Kidney glomerular epithelial cell (primary cell): ENCODE data around the gene TPRA1.

ENCODE experiments used
- DNase-seq: peaks from one replicate; lab custom pipeline; 2025; lab: John Stamatoyannopoulos, UW

Gene TPRA1

DNA sequence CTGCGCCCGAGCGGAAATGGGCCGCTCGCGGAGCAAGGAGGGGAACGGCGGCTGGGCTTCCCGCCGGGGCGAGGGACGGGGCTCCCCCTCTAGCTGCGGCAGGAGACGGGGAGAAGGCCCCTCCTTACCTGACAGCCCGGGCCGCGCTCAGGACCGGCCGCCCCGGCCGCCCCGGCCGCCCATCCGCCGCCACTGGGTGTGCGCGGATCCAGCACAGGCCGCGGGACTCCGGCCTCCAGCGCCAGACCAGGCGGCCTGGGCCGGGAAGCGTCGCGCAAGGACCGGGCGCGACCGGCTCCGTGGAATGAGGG, 296 bp downstream of the TPRA1 start:
- no peak for DNase-seq

DNA sequence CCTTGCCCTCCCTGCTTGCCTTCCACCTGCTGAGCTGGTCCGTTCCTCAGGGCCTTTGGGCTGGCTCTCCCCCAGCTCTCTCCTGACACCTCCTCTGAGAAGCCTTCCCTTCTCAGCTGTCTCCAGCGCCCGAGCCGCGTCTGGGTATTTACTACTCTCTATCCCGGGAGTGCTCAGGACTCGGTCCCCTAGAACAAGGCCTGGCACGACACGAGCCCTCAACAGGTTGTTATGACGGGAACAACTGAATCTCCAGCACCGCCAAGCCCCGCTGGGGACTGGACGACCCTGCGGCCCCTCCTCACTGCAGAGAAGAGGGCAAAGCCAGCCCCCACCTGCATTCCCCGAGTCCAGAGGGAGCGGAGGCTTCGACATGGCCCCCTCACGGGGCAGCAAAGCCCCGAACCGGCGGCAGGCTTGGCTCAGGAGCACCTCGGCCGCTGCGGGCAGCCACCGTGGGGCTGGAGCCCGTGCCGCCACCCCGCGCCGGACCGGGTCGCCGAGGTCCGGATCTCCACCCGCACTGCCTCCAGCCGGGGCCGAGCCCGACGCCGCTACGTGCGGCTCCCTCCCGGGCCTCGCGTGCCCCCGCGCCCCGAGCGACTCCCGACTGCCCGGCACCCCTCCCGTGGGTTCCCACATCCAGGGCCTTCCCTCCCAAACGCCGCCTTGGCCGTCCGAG, 792 bp downstream of the TPRA1 start:
- no peak for DNase-seq

DNA sequence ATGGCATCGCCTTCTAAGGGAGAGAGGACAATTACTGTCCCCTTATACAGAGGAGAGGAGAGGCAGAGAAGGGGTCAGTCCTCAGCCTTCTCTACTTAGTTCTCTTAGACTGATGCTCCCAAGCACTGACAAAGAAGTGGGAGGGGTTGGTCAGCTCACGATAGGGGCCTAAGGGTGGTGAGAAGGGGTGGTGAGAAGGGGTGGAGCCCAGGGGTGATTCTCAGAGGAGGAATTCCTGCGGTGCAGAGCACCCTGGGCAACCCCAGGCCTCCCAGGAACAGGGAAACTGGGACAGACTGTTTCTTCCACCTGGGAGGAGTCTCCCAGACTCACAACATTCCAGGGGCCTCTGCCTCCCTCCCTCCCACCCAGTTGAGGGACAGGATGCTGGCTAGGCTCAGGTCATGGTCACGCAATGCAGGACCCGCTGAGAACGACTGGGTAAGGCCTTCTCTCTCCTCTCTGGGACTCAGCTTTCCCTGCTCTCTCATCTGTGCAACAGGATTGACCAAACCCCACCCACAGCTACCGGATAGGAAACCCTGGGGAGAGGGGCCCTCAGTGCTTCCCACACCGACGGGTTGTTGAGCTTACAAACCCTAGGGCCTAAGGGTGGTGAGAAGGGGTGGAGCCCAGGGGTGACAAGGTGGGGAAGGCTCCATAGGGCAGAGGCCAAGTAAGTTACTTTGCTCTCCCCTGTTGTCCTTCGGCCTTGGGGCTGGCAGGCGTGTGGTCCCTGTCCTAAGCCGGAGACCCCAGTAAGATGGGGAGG, 1.5 kb downstream of the TPRA1 start:
- peak; percentile 78 for DNase-seq

DNA sequence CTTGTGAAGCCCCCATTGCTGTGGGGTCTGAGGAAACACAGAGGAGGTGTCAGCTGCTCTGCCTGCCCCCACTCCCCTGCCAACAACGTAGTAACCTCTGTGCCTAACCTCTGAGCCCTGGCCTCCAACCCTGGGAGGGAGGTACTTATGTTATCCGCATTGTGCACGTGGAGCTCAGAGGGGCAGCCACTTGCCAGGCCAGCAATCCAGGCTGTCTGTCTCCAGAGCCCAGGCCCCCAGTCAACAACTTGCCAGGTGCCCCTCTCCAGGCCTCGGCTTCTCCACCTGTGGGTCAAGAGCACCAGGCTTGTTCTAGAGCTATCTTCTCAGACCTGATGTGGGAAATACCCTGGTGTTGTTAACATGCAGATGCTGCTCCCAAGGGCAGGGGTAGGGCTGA, 2.7 kb downstream of the TPRA1 start:
- DNase-seq, result no peak

DNA sequence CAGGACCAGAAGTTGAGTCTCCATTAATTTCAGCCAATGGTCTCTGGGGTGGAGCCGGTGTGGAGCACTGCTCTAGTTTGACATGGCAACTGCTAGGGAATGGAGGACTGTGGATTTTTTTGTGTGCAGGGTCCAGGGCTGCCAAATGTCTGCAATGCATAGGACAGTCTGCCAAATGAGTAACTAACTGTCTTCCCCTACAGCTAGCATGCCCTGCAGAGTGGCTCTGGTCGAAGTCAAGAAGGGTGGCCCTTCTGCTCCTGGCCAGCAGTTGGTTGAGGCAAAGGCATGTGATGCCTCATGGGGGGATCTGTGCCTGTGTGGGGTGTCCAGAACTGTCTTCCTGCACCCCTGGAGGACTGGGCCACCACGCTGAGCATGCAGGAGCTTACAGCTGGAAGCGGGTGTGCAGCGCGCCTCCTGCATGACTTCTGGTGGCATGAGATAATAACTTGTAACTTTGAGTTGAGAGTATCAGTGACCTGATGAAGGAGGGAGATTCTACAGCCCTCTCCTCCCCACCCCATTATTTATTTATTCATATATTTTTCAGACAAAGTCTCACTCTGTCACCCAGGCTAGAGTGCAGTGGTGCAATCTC, 4.6 kb downstream of the TPRA1 start:
- DNase-seq, result no peak

DNA sequence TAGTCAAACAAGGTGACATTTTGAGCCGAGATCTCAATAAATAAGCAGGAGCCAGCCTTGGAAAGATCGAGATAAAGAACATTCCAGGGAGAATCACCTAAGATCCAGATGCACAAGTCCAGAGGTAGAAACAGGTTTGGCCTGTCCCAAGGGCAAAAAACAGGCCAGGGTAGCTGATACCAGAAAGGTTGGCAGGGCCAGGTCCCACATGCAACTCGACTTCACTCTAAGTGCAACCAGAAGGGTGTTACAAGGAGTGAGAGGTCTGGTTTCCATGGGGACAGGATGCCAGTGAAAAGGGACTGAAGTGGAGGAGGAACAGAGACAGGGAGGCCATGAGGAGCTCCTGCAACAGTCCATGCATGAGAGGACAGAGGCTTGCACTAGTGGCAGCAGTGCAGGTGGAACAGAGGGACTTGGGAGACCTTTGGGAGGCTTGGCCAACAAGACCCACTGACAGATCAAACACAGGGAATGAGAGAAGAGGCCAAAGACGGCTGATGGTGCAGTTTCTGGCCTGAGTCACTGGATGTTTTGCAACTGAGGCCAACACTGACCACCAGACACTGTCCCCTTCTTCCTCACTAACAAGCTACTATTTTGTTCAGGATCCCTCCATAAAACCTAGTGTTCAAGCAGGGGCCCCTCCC, 5.2 kb downstream of the TPRA1 start:
- no peak for DNase-seq

DNA sequence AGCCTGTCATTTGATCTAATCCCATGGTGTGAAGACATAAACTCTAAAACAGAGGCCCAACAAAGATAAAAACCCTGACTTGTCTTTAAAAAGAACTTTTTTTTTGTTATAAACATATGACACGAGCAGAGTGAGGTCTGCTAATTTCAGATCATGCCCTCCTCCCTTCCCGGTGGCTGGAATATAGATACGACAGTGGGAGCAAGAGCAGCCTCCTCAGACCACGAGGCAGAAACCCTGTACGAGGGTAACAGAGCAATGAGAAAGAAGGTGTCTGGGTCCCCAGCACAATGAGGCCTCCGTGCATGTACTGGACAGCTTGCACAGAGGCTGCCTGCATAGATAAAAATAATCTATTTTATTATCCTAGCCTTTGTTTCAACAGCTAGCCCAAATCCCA, 5.8 kb downstream of the TPRA1 start:
- DNase-seq, result no peak

DNA sequence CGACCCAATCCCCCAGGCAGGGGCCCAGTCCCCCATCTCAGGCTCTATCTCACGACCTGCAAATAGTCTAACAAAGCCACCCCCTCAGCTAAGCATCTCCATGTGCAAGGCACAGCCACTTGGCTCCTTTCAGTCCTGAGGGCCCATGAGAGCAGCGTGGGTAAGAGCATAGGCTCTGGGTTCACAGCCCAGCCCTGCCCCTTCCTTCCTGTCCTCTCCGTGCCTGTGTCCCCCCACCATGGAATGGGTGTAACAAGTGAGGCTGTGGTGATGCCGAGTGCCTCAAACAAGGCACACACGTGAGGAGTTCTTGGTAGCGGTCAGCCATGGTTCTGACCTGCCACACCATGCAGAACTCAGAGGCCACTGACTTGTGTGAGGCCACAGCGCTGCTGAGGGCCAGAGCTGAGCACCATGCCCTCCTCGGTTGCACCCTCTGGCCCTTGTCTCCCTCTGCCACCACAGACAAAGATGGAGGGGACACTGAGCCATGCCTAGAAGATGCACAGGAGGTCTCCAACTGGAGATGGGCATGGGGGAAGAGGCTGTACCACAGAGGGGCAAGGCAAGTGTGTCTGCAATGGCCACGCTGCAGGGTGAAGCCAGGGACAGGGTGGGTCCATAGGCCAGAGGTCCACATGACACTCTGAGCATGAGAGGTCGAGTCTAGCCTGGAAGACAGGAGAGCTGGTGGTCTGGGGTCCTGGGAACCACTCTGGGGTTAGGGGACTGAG, 10.0 kb downstream of the TPRA1 start:
- no peak for DNase-seq

DNA sequence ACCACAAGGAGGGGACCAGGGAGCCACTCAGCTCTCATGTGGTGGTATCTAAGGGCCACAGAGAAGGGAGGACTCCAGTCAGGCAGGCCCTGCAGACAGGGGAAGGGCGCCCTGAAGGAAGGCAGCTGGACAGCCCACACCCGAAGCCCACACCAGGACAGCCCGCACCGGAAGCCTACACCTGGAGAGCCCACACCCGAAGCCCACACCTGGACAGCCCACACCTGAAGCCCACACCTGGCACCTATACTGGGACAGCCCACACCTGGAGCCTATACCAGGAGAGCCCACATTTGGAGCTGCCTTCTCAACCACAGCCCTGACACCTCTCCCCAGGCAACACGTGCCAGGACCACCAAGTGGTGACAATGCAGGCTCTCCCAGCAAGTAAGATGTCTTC, 11.7 kb downstream of the TPRA1 start:
- no peak for DNase-seq

DNA sequence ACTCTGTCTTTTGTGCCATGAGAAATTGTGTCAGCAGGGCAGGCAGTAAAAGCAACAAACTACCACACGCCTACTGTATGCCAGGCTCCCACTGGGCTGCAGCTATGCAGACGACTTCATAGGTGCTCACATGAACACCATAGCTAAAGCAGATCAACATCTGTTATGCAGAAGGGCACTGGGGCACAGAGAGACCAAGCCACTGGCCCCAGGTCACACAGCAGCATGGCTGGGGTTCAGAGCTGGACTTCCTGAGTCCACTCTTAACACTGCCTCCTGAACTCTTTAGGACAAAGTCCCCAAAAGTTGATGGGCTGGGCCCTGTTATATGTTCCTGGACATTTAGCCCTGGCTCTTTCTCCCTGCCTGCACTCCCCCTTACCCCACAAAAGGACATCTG, 12.4 kb downstream of the TPRA1 start:
- DNase-seq, result no peak

DNA sequence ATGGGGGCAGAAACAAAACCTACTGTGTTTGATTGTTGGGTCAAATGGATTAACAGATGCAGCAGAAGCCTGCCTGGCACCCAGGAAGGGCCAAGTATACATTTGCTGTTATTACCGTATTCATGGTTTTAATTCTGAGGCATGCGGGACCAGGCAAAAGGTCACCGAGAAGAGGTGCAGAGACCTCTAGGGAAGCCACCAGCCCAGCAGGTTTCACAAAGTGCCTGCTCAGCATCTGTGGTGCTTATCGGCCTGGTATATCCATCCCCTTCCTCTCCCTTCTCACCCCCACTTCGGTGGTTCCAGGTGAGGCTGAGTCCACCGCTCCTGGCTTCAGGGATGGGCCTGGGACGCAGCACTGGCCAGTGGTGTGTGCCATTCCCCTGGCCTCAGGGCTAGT, 13.1 kb downstream of the TPRA1 start:
- DNase-seq, result no peak

DNA sequence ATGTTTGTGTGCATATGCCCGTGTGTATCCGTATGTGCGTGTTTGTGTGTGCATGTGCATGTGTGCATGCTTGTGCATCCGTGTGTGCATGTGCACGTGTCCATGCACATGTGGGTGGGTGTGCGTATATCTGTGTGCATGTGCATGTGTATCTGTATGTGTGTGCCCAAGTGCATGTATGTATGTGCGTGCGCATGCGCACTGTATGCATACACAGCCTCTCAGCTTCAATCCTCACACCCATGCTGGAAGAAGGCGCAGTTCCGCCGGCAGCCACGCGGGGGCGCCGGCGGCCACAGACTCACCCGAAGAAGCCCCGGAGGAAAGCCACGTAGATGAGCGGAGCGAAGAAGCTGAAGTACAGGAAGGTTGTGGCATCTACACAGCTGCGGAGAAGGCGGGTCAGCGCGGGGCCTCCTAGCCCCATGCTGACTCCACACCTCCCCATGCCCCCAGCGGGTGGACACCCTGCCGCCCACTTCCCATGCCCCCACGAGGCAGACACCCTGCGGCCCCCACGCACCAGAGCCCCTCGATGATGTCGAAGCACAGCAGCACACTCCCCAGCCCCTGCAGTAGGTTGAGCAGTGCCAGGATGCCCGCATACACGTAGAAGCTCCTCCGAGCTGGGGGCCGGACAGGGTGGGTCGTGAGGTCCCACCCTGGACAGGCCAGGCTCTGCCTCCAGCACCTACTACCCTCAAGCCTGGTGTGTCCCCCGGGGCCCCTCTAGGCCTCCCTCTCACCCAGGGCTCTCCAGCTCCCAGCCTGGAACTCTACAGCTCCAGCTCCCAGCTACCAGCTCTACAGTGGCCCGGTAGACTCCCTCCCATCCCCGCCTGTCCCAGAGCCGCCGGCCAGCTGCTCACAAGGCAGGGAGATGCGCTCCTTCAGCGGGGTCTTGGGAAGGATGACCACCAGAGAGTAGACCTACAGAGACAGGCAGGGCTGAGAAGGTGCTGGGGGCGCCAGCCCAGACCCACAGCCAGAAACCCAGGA, 15.4 kb downstream of the TPRA1 start:
- DNase-seq, result peak; percentile 82

DNA sequence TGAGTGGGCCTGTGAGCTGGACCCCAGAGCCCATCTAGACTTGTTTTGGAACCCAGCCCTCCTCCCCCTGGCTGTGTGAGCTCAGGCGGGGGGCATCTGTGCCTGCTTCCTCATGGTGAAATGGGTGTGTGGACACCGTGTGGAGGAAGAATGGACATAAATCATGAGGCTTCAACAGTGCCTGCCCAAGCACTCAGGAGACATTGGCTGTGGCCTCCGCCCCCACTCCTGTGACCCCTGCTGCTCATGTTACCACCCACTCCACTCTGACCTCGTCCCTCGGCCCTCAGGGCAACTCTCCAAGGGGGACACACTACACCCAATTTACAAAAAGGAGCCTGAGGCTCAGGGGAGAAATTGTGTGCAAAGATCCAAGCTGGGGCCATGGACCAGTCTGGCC, 16.6 kb downstream of the TPRA1 start:
- DNase-seq, result no peak

DNA sequence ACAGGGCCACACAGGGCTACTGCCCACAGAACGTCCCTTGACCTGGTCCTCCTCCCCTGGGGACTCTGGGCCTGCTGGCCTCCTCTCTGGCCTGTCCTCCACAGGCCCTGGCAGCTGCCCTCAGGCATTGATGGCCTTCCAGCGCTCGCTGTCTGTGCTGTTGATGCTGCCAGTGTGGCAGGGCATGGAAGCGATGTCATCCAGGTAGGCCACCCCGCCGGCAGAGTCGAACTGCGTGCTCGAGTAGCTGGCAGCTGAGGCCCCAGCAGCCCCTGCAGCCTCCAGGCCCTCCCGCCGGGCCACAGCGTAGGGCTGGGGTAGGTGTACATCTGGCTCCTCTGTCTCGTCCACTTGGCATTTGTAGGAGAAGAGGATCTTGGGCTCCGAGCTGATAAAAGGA, 17.1 kb downstream of the TPRA1 start:
- DNase-seq, result no peak

DNA sequence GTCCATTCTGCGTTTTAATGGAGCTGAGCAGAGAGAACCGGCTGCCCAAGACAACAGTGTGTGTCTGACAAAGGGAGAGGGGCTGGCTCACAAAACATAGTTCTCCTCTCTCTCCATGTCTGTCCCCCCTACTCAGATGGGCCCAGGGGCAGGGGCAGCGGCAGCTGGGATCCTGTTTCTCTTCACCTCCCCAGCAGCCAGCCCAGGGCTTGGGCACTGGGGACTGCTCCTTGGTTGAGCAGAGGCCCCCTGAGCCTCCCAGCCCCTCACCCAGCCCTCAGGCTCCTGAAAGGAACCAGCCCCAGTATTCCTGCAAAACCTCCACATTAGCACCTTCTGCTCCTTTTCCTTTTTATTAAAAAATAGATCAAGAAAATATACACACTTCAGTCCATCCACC, 17.8 kb downstream of the TPRA1 start:
- no peak for DNase-seq

DNA sequence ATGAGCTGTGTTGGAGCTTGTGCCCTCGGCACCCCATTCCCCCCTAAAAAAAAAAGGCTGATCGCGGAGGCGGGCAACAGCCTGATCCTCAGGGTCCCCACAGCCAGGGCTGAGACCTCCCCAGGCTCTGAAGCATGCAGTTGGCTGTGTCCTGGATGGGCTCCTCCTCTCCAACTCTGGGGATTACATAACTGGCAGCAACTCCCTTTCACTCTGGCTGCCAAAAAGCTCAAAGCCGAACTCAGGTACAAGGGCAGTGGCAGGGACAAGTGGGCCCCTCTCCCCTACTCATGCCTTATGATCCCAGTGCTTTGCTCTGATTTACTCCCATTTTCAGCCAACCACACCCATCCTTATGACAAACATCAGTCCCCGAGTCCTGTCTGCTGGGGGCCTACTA, 18.3 kb downstream of the TPRA1 start:
- DNase-seq, result no peak

DNA sequence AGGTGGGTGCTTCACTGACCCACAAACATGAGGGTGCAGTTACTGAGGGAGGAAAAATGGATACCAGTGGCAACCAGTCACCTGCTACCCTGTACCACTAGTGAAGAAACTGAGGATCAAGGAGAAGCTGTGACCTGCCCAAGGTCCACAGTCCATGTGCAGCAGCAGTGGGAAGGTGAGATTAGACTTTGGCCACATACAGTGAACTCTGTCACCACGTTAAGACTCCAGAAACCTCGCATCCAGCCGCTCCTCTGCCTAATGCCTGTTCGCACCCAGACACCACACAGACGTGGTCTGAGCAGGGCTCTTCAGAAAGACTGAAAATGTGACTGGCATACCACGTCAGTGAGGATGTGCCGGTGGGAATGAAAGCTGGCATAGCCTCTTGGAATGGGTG, 20.0 kb downstream of the TPRA1 start:
- DNase-seq, result no peak

DNA sequence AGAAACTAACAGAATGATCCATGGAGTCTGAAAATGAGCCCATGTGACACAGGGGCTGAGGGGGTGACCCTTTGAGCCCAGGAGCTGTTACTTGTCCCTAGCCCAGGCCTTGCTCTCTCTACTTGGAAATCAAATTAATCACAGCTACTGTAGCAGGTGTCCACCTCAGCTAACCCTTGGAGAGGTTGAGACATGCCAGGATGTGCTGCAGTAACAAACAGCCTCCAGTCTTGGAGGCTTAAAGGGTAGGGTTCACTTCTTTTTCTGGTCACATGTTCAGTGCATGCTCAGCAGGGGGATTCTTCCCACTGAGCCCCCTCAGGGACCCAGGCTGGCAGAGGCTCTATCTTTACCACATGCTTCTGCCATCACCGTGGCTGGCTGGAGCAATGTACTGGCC, 21.4 kb downstream of the TPRA1 start:
- no peak for DNase-seq

DNA sequence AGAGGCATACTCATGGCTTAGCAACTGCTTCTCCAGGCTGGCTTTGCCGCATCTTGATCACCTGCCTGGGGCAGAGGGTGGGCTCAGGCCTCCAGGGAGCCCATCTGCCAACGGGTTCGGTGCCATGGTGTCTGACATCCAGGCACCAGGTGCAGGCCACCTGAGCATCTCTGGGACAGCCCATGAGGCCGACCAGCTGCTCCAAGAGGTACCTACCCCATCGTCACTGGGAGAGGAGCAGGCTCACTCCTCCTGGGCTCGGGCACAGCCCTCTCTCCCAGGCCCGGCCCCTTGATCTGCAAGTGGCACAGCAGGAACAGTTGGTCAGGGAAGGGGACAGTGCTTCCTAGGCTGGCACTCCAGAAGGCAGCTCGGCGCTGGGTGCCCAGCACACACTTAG, 21.9 kb downstream of the TPRA1 start:
- DNase-seq, result no peak

DNA sequence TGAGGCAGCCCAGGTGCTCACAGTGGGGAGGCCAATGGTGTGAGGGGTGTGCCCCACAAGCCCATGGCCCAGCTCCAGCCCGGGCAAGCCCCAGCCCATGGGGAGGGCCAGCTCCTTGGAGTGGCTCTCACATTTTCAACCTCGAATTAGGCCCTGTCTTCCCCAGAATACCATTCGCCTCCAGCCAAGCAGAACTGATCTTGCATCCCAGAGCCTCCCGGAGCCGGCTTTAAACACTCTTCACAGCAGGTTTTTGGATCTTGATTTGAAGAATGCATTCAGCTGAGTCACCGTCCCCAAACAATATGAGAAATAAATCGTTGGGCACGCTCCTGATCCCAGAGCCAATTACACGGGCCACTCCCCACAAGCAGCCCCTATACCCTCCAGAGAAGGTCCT, 23.7 kb downstream of the TPRA1 start:
- DNase-seq, result no peak

DNA sequence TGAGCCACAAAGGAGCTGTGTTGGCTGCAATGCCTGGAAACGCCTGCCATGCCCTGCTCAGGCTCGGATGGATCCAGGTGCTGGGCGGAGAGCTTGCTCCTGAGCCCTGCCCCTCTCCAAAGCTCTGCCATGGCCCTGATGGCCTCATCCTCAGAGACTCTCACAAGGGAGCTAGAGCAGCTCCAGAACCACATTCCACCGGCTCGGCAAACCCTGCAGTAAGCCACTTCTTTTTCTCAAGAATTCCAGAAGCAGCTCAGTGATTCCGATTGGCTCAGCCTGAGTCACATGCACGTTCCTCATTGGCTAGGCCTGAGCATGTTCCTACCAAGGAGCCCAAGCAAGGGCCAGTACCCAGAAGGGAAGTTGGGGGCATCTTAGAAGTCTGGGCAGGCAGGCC, 24.8 kb downstream of the TPRA1 start:
- DNase-seq, result no peak
